ENCODE results near the gene CSRNP3.

- TF ChIP-seq POLR2A (IDR thresholded peaks at IDR 0.05): no peak
- no peak for TF ChIP-seq CTCF (IDR thresholded peaks at IDR 0.05)
- no peak for TF ChIP-seq POLR2AphosphoS5 (IDR thresholded peaks at IDR 0.05)
These were observed 176.7 kb downstream of the CSRNP3 start for GRCh38 chr2:165645930-165646831.

Measured in stomach (tissue), 4 donors.